HG03469 (cell line): ENCODE measurements around the gene MRS2.

ENCODE experiments used
- ATAC-seq: cut with Tn5 transposase; IDR thresholded peaks from one replicate; pipeline ENCODE4 v1.9.1; 2021; ENCODE audit warnings: mild to moderate bottlenecking, moderate library complexity, moderate number of reproducible peaks; ENCODE audit not compliant: unreplicated experiment

MRS2 gene

GRCh38 chr6:24469811-24470210, 67.1 kb downstream of the MRS2 start:
- no peak for ATAC-seq

DNA sequence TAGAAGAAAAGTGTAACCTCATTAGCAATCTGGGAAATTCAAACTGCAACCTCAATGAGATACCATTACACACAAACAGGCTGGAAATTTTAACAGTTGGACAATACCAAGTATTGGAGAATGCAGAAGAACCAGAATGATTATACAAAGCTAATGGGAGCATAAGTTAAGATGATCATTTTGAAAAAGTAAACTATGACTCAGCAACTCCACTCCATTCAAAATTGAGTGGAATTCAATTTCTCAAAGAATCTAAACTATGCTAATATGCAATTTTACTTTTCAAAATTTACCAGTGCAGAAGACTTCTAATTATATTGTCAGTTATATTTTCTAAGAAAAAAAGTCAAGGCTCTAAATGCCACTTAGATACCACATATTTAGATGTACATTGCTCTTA, 69.4 kb downstream of the MRS2 start:
- ATAC-seq = no peak
